ENCODE data around the gene TP53BP2.
"Not testable (repeated sequence)": the region's sequence is repeated elsewhere in the genome, so short reads cannot be mapped to it uniquely, and the experiment has no call there.

TP53BP2 gene

DNA sequence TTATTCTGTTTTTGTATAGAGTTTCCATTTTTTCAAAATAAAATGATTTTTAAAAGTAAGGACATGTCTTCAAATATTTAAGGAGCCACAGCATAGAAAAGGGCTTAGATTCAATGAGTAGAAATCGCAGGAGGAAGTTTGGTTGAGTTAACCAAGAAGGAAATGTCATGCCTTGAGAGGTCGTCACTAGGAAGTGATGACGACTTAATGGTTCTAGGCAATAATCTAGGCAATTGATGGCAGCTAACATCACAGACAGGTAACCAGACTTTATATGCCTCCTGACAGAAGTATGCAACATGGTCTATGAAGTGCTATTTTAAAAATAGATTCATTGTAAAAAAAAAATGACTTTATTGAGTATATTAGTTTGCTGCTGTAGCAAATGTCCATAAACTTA lies 32.1 kb upstream of the TP53BP2 start:
- CTCF ChIA-PET: no interaction called here
- POLR2A ChIA-PET: no interaction called here
- TF ChIP-seq ELF4 (IDR thresholded peaks at IDR 0.05) (no peak), FOXK2 (IDR thresholded peaks at IDR 0.05) (no peak), TARDBP (IDR thresholded peaks at IDR 0.05) (no peak), FOXA1 (IDR thresholded peaks at IDR 0.05) (no peak), SUZ12 (IDR thresholded peaks at IDR 0.05) (no peak), HDGF (IDR thresholded peaks at IDR 0.05; ENCODE audit: borderline replicate concordance) (no peak), LEF1 (IDR thresholded peaks at IDR 0.05; ENCODE audit: borderline replicate concordance) (no peak), FOXM1 (IDR thresholded peaks at IDR 0.05; ENCODE audit: borderline replicate concordance) (no peak), ZNF384 (IDR thresholded peaks at IDR 0.05) (no peak), SP1 (IDR thresholded peaks at IDR 0.05) (no peak), CTBP1 (IDR thresholded peaks at IDR 0.05; ENCODE audit: borderline replicate concordance) (no peak), NFRKB (IDR thresholded peaks at IDR 0.05) (no peak), BHLHE40 (IDR thresholded peaks at IDR 0.05; ENCODE audit: borderline replicate concordance) (no peak), L3MBTL2 (conservative IDR thresholded peaks at IDR 0.05) (no peak), ARNT (IDR thresholded peaks at IDR 0.05) (no peak)
- TF ChIP-seq, protein P1, sequence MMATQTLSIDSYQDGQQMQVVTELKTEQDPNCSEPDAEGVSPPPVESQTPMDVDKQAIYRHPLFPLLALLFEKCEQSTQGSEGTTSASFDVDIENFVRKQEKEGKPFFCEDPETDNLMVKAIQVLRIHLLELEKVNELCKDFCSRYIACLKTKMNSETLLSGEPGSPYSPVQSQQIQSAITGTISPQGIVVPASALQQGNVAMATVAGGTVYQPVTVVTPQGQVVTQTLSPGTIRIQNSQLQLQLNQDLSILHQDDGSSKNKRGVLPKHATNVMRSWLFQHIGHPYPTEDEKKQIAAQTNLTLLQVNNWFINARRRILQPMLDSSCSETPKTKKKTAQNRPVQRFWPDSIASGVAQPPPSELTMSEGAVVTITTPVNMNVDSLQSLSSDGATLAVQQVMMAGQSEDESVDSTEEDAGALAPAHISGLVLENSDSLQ (IDR thresholded peaks at IDR 0.05): no peak
- DNase-seq (ENCODE audit: extremely low spot score): no peak

DNA sequence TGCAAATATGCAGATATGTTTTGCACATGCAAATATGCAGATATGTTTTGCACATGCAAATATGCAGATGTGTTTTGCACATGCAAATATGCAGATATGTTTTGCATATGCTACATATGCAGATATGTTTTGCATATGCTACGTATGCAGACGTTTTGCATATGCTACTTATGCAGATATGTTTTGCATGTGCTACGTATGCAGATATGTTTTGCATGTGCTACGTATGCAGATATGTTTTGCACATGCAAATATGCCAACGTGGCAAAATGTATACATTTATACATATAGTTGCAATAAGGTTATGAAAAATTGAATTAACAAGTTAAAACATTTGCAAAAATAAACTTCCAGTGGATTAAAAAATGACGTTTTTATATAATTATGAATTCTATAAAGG lies 30.8 kb upstream of the TP53BP2 start:
- CTCF ChIA-PET: no interaction called here
- TF ChIP-seq ARNT (IDR thresholded peaks at IDR 0.05) (no peak), FOXM1 (IDR thresholded peaks at IDR 0.05; ENCODE audit: borderline replicate concordance) (no peak), TARDBP (IDR thresholded peaks at IDR 0.05) (no peak), SP1 (IDR thresholded peaks at IDR 0.05) (no peak), BHLHE40 (IDR thresholded peaks at IDR 0.05; ENCODE audit: borderline replicate concordance) (no peak), L3MBTL2 (conservative IDR thresholded peaks at IDR 0.05) (no peak), FOXA1 (IDR thresholded peaks at IDR 0.05) (no peak), ELF4 (IDR thresholded peaks at IDR 0.05) (no peak), SUZ12 (IDR thresholded peaks at IDR 0.05) (no peak), HDGF (IDR thresholded peaks at IDR 0.05; ENCODE audit: borderline replicate concordance) (no peak)
- TF ChIP-seq, protein P1 (IDR thresholded peaks at IDR 0.05): no peak
- POLR2A ChIA-PET: no interaction called here
- no peak for DNase-seq (ENCODE audit: extremely low spot score)

DNA sequence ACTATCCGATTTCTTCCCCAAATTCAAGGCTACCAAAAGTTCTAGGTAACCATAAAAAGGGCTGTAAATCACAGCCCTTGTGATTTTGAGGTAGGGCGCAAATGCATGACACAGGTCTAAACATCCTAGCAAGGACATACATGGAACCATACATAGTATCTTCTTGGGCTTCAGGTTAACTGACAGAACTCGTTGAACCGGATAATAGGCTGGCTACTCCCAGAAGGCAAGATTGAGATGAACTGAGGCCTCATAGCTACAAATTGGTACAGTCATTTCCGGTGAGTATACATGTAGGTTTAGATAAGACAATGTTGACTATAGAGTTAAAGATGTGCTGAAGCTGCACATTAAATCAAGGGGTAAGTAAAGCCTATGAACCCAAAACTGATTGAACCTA lies 27.3 kb upstream of the TP53BP2 start:
- DNase-seq (ENCODE audit: extremely low spot score): no peak
- ChIA-PET POLR2A (interaction anchor here (1.1 to 2.1 kb wide), 2 partner anchors 13 to 27 kb away, joined by 5 read pairs; partner anchors contain the start of gene TP53BP2), CTCF (no interaction called here)
- TF ChIP-seq L3MBTL2 (conservative IDR thresholded peaks at IDR 0.05) (no peak), ELF4 (IDR thresholded peaks at IDR 0.05) (no peak), CTBP1 (IDR thresholded peaks at IDR 0.05; ENCODE audit: borderline replicate concordance) (no peak), BHLHE40 (IDR thresholded peaks at IDR 0.05; ENCODE audit: borderline replicate concordance) (no peak)
- TF ChIP-seq, protein P1 (IDR thresholded peaks at IDR 0.05): no peak

DNA sequence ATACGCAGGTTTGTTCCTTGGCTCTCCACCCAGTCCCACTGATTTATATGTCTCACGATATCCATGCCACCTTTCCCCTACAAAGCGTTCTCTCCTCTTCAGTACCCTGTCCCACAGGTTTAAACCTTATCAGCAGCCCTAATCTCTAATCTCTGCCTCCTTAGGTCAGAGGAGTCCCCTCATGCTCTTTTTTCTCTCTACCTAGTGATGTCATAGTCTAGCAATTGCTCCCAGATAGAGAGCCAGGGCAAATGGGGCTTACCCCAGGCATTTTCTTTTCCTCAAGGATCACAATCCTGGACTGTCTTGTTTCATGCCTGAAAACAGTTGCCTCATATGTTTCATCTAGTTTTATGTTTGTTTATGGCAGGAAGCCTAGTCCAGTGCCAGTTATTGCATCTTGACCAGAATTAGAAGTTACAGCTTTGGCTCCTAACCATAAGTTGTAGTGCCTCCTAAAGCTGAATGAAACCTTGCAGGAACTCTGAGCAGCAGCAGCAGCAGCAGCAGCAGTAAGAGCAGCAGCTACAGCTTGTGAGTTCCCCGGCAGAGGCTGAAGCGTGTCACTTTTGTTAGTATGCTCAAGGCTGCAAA lies 26.7 kb upstream of the TP53BP2 start:
- DNase-seq (ENCODE audit: extremely low spot score): no peak
- ChIA-PET CTCF (no interaction called here), POLR2A (interaction anchor here (1.1 to 2.1 kb wide), 2 partner anchors 12 to 26 kb away, joined by 5 read pairs; partner anchors contain the start of gene TP53BP2)
- no peak for TF ChIP-seq FOXM1 (IDR thresholded peaks at IDR 0.05; ENCODE audit: borderline replicate concordance)
- TF ChIP-seq SP1 (IDR thresholded peaks at IDR 0.05): no peak
- TF ChIP-seq, protein P1 (IDR thresholded peaks at IDR 0.05): no peak
- TF ChIP-seq NFRKB (IDR thresholded peaks at IDR 0.05): no peak
- TF ChIP-seq FOXK2 (IDR thresholded peaks at IDR 0.05): no peak
- no peak for TF ChIP-seq TARDBP (IDR thresholded peaks at IDR 0.05)
- TF ChIP-seq FOXA1 (IDR thresholded peaks at IDR 0.05): no peak
- no peak for TF ChIP-seq LEF1 (IDR thresholded peaks at IDR 0.05; ENCODE audit: borderline replicate concordance)

DNA sequence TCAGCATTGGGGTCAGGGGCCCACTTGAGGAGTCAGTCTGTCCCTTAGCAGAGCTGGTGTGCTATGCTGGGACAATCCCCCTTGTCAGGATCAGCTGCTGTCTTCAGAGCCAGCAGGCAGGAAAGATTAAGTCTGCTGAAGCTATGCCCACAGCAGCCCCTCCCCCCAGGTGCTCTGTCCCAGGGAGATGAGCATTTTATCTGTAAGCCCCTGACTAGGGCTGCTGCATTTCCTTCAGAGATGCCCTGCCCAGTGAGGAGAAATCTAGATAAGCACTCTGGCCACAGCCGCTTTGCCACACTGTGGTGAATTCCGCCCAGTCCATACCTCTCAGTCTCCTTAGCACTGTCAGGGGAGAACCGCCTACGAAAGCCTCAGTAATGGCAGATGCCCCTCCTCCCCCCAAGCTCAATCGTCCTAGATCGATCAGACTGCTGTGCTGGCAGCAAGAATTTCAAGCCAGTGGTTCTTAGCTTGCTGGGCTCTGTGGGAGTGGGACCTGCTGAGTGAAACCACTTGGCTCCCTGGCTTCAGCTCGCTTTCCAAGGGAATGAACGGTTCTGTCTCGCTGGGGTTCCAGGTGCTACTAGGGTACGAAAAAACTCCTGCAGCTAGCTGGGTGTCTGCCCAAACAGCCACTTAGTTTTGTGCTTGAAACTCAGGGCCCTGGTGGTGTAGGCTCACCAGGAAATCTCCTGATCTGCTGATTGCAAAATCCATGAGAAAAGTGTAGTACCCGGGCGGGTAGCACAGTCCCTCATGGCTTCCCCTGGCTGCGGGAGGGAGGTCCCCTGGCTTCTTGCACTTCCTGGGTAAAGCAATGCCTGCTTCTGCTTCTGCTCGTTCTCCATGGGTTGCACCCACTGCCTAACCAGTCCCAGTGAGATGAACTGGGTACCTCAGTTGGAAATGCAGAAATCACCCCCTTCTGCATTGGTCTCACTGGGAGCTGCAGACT lies 25.1 kb upstream of the TP53BP2 start:
- DNase-seq (ENCODE audit: extremely low spot score): no peak
- CTCF ChIA-PET: no interaction called here
- POLR2A ChIA-PET: no interaction called here
- TF ChIP-seq L3MBTL2 (conservative IDR thresholded peaks at IDR 0.05) (no peak), FOXA1 (IDR thresholded peaks at IDR 0.05) (no peak), BHLHE40 (IDR thresholded peaks at IDR 0.05; ENCODE audit: borderline replicate concordance) (no peak), NFRKB (IDR thresholded peaks at IDR 0.05) (no peak), SUZ12 (IDR thresholded peaks at IDR 0.05) (no peak), ARNT (IDR thresholded peaks at IDR 0.05) (no peak), LEF1 (IDR thresholded peaks at IDR 0.05; ENCODE audit: borderline replicate concordance) (no peak), CTBP1 (IDR thresholded peaks at IDR 0.05; ENCODE audit: borderline replicate concordance) (no peak), SP1 (IDR thresholded peaks at IDR 0.05) (no peak)
- TF ChIP-seq, protein P1 (IDR thresholded peaks at IDR 0.05): no peak

DNA sequence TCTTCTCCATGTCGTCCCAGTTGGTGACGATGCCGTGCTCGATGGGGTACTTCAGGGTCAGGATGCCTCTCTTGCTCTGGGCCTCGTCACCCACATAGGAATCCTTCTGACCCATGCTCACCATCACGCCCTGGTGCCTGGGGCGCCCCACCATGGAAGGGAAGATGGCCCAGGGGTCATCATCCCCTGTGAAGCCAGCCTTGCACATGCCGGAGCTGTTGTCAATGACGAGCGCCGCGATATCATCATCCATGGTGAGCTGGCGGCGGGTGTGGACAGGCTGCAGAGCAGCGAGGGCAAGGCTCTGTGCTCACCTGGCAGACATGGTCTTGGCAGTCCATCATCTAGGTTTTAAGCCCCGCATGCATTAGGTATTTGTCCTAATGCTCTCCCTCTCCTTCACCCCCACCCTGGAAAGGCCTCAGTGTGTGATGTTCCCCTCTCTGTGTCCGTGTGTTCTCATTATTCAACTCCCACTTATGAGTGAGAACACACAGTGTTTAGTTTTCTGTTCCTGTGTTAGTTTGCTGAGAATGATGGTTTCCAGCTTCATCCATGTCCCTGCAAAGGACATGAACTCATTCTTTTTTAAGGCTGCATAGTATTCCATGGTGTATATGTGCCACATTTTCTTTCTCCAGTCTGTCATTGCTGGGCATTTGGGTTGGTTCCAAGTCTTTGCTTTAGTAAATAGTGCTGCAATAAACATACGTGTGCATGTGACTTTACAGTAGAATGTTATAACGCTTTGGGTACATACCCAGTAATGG lies 19.0 kb upstream of the TP53BP2 start:
- DNase-seq (ENCODE audit: extremely low spot score); CTCF ChIA-PET: not testable (repeated sequence)
- POLR2A ChIA-PET: interaction anchor here (0.6 kb wide), 1 partner anchor 9 kb away, joined by 3 read pairs; no protein-coding TSS in a partner anchor

Data from HEK293T (cell line).